SK-N-SH (cell line): Measurements from ENCODE around the gene CSNK1D. TPM values are rescaled to one million over a fixed set of nuclear protein-coding genes. Genes with fewer than 3 reads are reported as not detected.
A peak's percentile ranks its signal among the peaks of the same experiment; 100 is the strongest.

Experiments
- CTCF ChIA-PET: fragments of 300-600, 350-600 bp; formaldehyde crosslinking; extraction: SDS; loops from one replicate; lab custom pipeline; 2021; lab: Yijun Ruan, JAX
- POLR2A ChIA-PET: fragments of 350-600 bp; sonication (Branson Sonifier 250); formaldehyde crosslinking; extraction: SDS; loops from one replicate; lab custom pipeline; 2020; ENCODE audit warnings: antibody characterized with exemption, inconsistent platforms; lab: Yijun Ruan, JAX
- DNase-seq: peaks from one replicate; pipeline ENCODE4 v3.0.0; 2012
- H2AFZ ChIP-seq: fragments of 200-600 bp; sonication (generic); 2 replicates; pipeline ENCODE4 v1.8.1; 2016; ENCODE audit warnings: antibody characterized with exemption, mild to moderate bottlenecking, low read depth
- H3F3A ChIP-seq: fragments of 200-600 bp; sonication (generic); replicated peaks from 2 replicates; pipeline ENCODE3; 2016; ENCODE audit warnings: antibody characterized with exemption, mild to moderate bottlenecking; ENCODE audit not compliant: insufficient read depth
- H3K27ac ChIP-seq, 2 experiments: fragments of 200-500 bp in 1 of 2; fragments of 200-600 bp in 1 of 2; sonication (Bioruptor generic) in 1 of 2; sonication (generic), shearing (Covaris generic) in 1 of 2; 2 replicates each; pipeline versions ENCODE4 v1.5.1 to v1.6.1; 2014 to 2016; ENCODE audit warnings: low read depth in 2 of 2, inconsistent platforms in 1 of 2, low read length in 1 of 2, mild to moderate bottlenecking in 1 of 2, mixed read lengths in 1 of 2
- H3K27me3 ChIP-seq: fragments of 200-600 bp; sonication (generic), shearing (Covaris generic); 2 replicates; pipeline ENCODE4 v1.6.1; 2016; ENCODE audit warnings: mixed run types; ENCODE audit not compliant: insufficient read depth
- H3K36me3 ChIP-seq, 2 experiments: fragments of 200-500 bp in 1 of 2; fragments of 200-600 bp in 1 of 2; sonication (Bioruptor generic) in 1 of 2; sonication (generic) in 1 of 2; replicated peaks in 1 of 2; 2 replicates each; pipeline versions ENCODE3 to v1.5.1; 2014 to 2016; ENCODE audit warnings: low read length in 1 of 2, mild to moderate bottlenecking in 1 of 2; ENCODE audit not compliant: insufficient read depth in 2 of 2, control insufficient read depth in 1 of 2
- H3K4me1 ChIP-seq, 2 experiments: fragments of 200-500 bp in 1 of 2; fragments of 200-600 bp in 1 of 2; sonication (Bioruptor generic) in 1 of 2; sonication (generic), shearing (Covaris generic) in 1 of 2; 2 replicates each; pipeline versions ENCODE4 v1.5.1 to v1.6.1; 2014 to 2016; ENCODE audit warnings: low read depth in 1 of 2, low read length in 1 of 2, mixed run types in 1 of 2; ENCODE audit not compliant: insufficient read depth in 2 of 2, control insufficient read depth in 1 of 2
- H3K4me2 ChIP-seq: fragments of 200-600 bp; sonication (generic), shearing (Covaris generic); 2 replicates; pipeline ENCODE4 v1.6.1; 2017; ENCODE audit warnings: mixed run types
- H3K4me3 ChIP-seq, 2 experiments: fragments of 200-500 bp in 1 of 2; fragments of 200-600 bp in 1 of 2; sonication (Bioruptor generic) in 1 of 2; sonication (generic), shearing (Covaris generic) in 1 of 2; 2 replicates each; pipeline versions ENCODE4 v1.5.1 to v1.8.1; 2014 to 2016; ENCODE audit warnings: low read depth in 2 of 2, inconsistent platforms in 1 of 2, low read length in 1 of 2, mild to moderate bottlenecking in 1 of 2, mixed read lengths in 1 of 2, moderate library complexity in 1 of 2
- H3K79me2 ChIP-seq: fragments of 200-600 bp; sonication (generic); 2 replicates; pipeline ENCODE4 v1.8.1; 2017; ENCODE audit warnings: mild to moderate bottlenecking; ENCODE audit not compliant: insufficient read depth
- H3K9ac ChIP-seq: fragments of 200-600 bp; sonication (generic); 2 replicates; pipeline ENCODE4 v1.6.1; 2017; ENCODE audit warnings: mixed run types
- H3K9me2 ChIP-seq: fragments of 200-600 bp; sonication (generic); 2 replicates; pipeline ENCODE4 v1.6.1; 2017; ENCODE audit warnings: mixed run types
- H3K9me3 ChIP-seq: fragments of 200-600 bp; sonication (generic); 2 replicates; pipeline ENCODE4 v1.6.1; 2017; ENCODE audit warnings: mixed run types, mild to moderate bottlenecking, moderate library complexity
- H4K20me1 ChIP-seq: fragments of 200-600 bp; sonication (generic); 2 replicates; pipeline ENCODE4 v1.6.1; 2017; ENCODE audit warnings: mild to moderate bottlenecking, mixed run types; ENCODE audit not compliant: insufficient read depth
- ELF1 ChIP-seq: IDR thresholded peaks from 2 replicates; pipeline ENCODE4 v1.4.0; 2012
- EP300 ChIP-seq, 2 experiments: IDR thresholded peaks; 2 replicates each; pipeline versions ENCODE4 v1.4.0 to v1.6.1; 2012; ENCODE audit warnings: borderline replicate concordance in 1 of 2, low read depth in 1 of 2, low read length in 1 of 2
- GABPA ChIP-seq: IDR thresholded peaks from 2 replicates; pipeline ENCODE4 v1.4.0; 2012; ENCODE audit warnings: low read depth, mild to moderate bottlenecking
- JUND ChIP-seq: IDR thresholded peaks from 2 replicates; pipeline ENCODE4 v1.4.0; 2012
- MEF2A ChIP-seq: IDR thresholded peaks from 2 replicates; pipeline ENCODE4 v1.4.0; 2012; ENCODE audit warnings: low read depth, borderline replicate concordance
- MXI1 ChIP-seq: IDR thresholded peaks from 2 replicates; pipeline ENCODE4 v1.6.1; 2012; ENCODE audit warnings: mild to moderate bottlenecking, low read depth, low read length, improper control_type of control experiment
- NFIC ChIP-seq: IDR thresholded peaks from 2 replicates; pipeline ENCODE4 v1.4.0; 2012; ENCODE audit warnings: borderline replicate concordance
- POLR2AphosphoS5 ChIP-seq: IDR thresholded peaks from 2 replicates; pipeline ENCODE4 v1.6.1; 2012; ENCODE audit warnings: low read depth, low read length
- RAD21 ChIP-seq: IDR thresholded peaks from 2 replicates; pipeline ENCODE4 v1.6.1; 2012; ENCODE audit warnings: mild to moderate bottlenecking, low read length
- RXRA ChIP-seq: IDR thresholded peaks from 2 replicates; pipeline ENCODE4 v1.4.0; 2012; ENCODE audit warnings: low read depth, mild to moderate bottlenecking, borderline replicate concordance
- SIN3A ChIP-seq: IDR thresholded peaks from 2 replicates; pipeline ENCODE4 v1.6.1; 2012; ENCODE audit warnings: low read depth, mild to moderate bottlenecking, low read length, moderate library complexity, borderline replicate concordance
- TAF1 ChIP-seq: IDR thresholded peaks from 2 replicates; pipeline ENCODE4 v1.6.1; 2012; ENCODE audit warnings: low read depth, mild to moderate bottlenecking, low read length, moderate library complexity, borderline replicate concordance
- TCF12 ChIP-seq: IDR thresholded peaks from 2 replicates; pipeline ENCODE4 v1.4.0; 2012
- ZBTB33 ChIP-seq: IDR thresholded peaks from 2 replicates; pipeline ENCODE4 v1.4.0; 2012; ENCODE audit warnings: low read depth, borderline replicate concordance
- WGBS: methylation state at CpG from one replicate; pipeline ENCODE4 v1.1.6; 2017; ENCODE audit warnings: low lambda C conversion rate; 5-methylcytosine and 5-hydroxymethylcytosine counted together
- polyA plus RNA-seq, 3 experiments: library from polyadenylated mRNA; depleted of rRNA; stranded (reverse); fragments of >200 nt; gene quantifications; 2 replicates each; pipeline ENCODE4 v1.2.3, GENCODE V29; 2012
- TF ChIP-seq, protein P1 (sequence below): IDR thresholded peaks from 2 replicates; pipeline ENCODE4 v1.4.0; 2012; ENCODE audit warnings: low read depth
- TF ChIP-seq, protein P2 (sequence below): fragments of 150-350 bp; IDR thresholded peaks from 2 replicates; pipeline ENCODE4 v1.6.1; 2016; ENCODE audit warnings: mild to moderate bottlenecking, low read depth, low read length
- TF ChIP-seq, protein P3 (sequence below): fragments of 200-600 bp; sonication (generic); IDR thresholded peaks from 2 replicates; pipeline ENCODE4 v1.6.1; 2017; ENCODE audit warnings: antibody characterized with exemption, mild to moderate bottlenecking, moderate library complexity

The CSNK1D gene
- polyA plus RNA-seq, 1 of the 3 experiments (the other 2 are of a cell fraction): 216 TPM

- POLR2A ChIA-PET: interaction anchor here (0.5 to 1.4 kb wide), 4 partner anchors 16 to 46 kb away, joined by 3 to 10 read pairs (median 4); no protein-coding TSS in a partner anchor
Observed at GRCh38 chr17:82298538-82299421, 25.3 kb upstream of the CSNK1D start.

DNA sequence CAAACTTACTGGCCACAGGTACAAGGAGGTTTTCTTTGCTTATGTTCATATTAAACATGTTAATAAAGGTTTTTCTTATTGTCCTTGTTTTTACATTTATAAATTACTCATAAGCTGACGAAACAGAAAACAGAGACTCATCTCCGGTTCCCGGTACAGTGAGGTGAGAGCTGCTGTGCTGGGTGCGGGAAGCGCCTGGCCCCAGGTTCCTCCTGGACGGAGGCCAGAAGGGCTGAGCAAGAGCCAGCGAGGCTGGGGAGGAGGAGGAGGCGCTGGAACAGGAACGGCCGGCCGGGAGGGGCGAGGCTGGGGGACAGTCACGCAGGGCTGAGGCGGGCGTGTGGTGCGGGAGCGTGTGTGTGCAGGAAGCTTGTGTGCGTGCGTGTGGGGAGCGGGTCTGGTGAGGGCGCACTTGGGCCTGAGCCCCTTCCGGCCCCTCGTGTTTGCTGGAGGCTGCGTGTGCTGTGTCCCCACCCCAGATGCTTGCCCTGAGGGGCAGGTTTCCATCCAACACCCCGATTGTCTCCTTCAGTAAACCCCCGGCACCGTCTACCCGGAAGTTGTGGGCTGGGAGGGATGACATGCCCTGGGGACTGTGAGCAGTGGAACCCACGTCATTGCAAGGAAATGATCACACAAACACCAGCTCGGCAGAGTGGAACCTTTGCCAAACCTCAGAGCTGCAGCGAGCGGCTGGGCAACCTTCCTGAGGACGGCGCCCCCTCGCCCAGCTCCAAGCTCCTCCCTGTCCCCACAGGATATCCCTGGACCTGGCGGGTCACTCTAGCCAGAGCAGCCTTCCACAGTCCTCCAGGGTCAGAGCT lies 24.4 kb upstream of the CSNK1D start:
- Histone ChIP-seq H3K4me1 (peaks cover 28 to 37% of the 10 kb centered on the region in 2 experiments; a peak in 3 of 4 replicates), H3K79me2 (no peaks in the 10 kb centered on the region; the same call in 1 of the 2 replicates), H3K4me2 (peak overlapping the region; percentile 82), H3K36me3 (no peaks in the 10 kb centered on the region), H2AFZ (peak overlapping the region; percentile 91), H3K9ac (peak overlapping the region; percentile 67), H3K9me2 (no peaks in the 10 kb centered on the region), H3K27ac (peak overlapping the region; percentile 77 to 84), H4K20me1 (no peaks in the 10 kb centered on the region), H3K27me3 (no peaks in the 10 kb centered on the region), H3F3A (peaks cover 30% of the 10 kb centered on the region), H3K9me3 (no peaks in the 10 kb centered on the region), H3K4me3 (peak overlapping the region; percentile 40 to 52)
- WGBS: 18% methylated on average over 29 of the region's 36 CpGs
- ChIA-PET POLR2A (interaction anchor here (0.5 to 1.4 kb wide), 6 partner anchors 15 to 746 kb away, joined by 3 to 10 read pairs (median 3); partner anchors contain the start of gene FAAP100), CTCF (interaction anchor here (0.6 to 15.1 kb wide), 15 partner anchors 13 to 119 kb away, joined by 3 to 184 read pairs (median 5); partner anchors contain the start of genes CD7, CSNK1D, HEXD and OGFOD3)
- DNase-seq: peak; percentile 90
- TF ChIP-seq MXI1 (no peak), TAF1 (0 out of 2 replicates have a peak, but pooled peaks have one; percentile 8), SIN3A (0 out of 2 replicates have a peak, but pooled peaks have one; percentile 23), JUND (no peak), ZBTB33 (no peak), TCF12 (peak; percentile 42; the same call in 1 of the 2 replicates), NFIC (peak; percentile 81), ELF1 (peak; percentile 87), RXRA (no peak; the same call in 1 of the 2 replicates), GABPA (peak; percentile 71), EP300 (IDR thresholded peaks at IDR 0.05; ENCODE audit: borderline replicate concordance in 1 of 2, low read depth in 1 of 2, low read length in 1 of 2) (no peak; a peak in 1 of 4 replicates)
- TF ChIP-seq, protein P1, sequence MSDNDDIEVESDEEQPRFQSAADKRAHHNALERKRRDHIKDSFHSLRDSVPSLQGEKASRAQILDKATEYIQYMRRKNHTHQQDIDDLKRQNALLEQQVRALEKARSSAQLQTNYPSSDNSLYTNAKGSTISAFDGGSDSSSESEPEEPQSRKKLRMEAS: peak; percentile 66
- TF ChIP-seq, protein P2, sequence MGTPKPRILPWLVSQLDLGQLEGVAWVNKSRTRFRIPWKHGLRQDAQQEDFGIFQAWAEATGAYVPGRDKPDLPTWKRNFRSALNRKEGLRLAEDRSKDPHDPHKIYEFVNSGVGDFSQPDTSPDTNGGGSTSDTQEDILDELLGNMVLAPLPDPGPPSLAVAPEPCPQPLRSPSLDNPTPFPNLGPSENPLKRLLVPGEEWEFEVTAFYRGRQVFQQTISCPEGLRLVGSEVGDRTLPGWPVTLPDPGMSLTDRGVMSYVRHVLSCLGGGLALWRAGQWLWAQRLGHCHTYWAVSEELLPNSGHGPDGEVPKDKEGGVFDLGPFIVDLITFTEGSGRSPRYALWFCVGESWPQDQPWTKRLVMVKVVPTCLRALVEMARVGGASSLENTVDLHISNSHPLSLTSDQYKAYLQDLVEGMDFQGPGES: no peak

More at GRCh38 chr17:82298538-82299421, 25.3 kb upstream of the CSNK1D start:
- CTCF ChIA-PET: interaction anchor here (0.6 to 15.1 kb wide), 14 partner anchors 12 to 118 kb away, joined by 3 to 184 read pairs (median 10); partner anchors contain the start of genes CD7, HEXD, OGFOD3 and SECTM1
- DNase-seq: peak; percentile 38
- H3K36me3 ChIP-seq: no peaks in the 10 kb centered on the region
- H3K9ac ChIP-seq: peak overlapping the region; percentile 67
- H3F3A ChIP-seq: peaks cover 27% of the 10 kb centered on the region
- no peaks in the 10 kb centered on the region for H3K27me3 ChIP-seq
- H4K20me1 ChIP-seq: no peaks in the 10 kb centered on the region
- no peaks in the 10 kb centered on the region for H3K9me3 ChIP-seq
- no peaks in the 10 kb centered on the region for H3K9me2 ChIP-seq
- peak overlapping the region; percentile 40 to 52; a peak in 2 of 4 replicates for H3K4me3 ChIP-seq
- H2AFZ ChIP-seq: peak overlapping the region; percentile 91
- no peaks in the 10 kb centered on the region; the same call in 1 of the 2 replicates for H3K79me2 ChIP-seq
- peak overlapping the region; percentile 77 to 84 for H3K27ac ChIP-seq
- TF ChIP-seq POLR2AphosphoS5 (no peak), RAD21 (no peak), MEF2A (no peak)
- TF ChIP-seq, protein P3, sequence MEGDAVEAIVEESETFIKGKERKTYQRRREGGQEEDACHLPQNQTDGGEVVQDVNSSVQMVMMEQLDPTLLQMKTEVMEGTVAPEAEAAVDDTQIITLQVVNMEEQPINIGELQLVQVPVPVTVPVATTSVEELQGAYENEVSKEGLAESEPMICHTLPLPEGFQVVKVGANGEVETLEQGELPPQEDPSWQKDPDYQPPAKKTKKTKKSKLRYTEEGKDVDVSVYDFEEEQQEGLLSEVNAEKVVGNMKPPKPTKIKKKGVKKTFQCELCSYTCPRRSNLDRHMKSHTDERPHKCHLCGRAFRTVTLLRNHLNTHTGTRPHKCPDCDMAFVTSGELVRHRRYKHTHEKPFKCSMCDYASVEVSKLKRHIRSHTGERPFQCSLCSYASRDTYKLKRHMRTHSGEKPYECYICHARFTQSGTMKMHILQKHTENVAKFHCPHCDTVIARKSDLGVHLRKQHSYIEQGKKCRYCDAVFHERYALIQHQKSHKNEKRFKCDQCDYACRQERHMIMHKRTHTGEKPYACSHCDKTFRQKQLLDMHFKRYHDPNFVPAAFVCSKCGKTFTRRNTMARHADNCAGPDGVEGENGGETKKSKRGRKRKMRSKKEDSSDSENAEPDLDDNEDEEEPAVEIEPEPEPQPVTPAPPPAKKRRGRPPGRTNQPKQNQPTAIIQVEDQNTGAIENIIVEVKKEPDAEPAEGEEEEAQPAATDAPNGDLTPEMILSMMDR: no peak
- H3K4me2 ChIP-seq: peak overlapping the region; percentile 82
- WGBS: 87% methylated on average over 24 of the region's 27 CpGs
- peaks cover 25 to 34% of the 10 kb centered on the region in 2 experiments; a peak in 3 of 4 replicates for H3K4me1 ChIP-seq
